Right renal cortex interstitium (tissue), 3 donors: ENCODE data around the gene RAE1. TPM values are rescaled to one million over a fixed set of nuclear protein-coding genes. Genes with fewer than 3 reads are reported as not detected.
A peak's percentile ranks its signal among the peaks of the same experiment; 100 is the strongest.

Experiments
- DNase-seq, 3 donors: peaks; one replicate each; pipeline ENCODE4 v3.0.0-alpha.2; 2013; ENCODE audit warnings: low read depth in 3 of 3, low spot score in 2 of 3
- polyA plus RNA-seq, 3 donors: library from polyadenylated mRNA; unstranded; fragments of 120-200 nt; gene quantifications; one replicate each; pipeline ENCODE4 v1.2.1, GENCODE V29; 2013; ENCODE audit not compliant: insufficient read length in 3 of 3

The RAE1 gene
- polyA plus RNA-seq = 10 to 100 TPM; 61.2 to 67.6 (median 64.5) TPM

DNA sequence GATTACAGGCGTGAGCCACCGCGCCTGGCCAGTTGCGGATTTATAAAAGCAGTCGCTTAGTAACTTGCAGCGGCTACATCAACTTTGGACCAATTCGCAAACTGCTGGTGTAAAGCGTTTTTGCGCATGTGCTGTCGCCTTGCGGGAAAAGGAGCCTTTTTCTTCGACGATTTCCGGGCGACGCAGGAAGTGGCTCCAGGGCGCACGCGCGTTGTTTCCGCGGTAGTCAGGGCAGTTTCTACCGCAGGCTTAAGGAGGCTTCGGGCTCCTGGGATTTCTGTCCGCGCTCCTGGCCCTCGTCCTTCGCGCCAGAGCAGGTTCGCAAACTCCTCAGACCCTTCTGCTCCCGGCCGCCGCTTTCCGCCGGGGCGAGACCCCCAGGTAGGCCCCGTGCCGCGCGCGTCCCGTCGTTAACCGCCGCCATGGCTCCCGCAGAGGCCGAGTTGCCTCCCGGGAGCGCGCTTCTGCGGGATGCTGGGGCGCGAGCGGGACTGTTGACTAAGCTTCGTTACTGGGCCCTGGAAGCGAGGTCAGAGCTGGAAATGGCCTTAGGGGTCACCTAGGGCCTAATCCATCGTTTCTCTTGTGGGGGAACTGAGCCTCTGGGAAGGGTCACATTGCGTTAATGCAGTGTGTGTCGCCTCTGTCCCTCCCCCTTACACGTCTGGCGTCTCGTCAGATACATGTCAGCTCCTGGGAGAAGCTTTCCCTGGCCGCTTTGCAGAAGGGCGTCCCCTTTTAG, at the start of gene RAE1:
RAE1 (plus strand) TSS at position 214 of the 742 bp plus-strand sequence. CDS start 2,784 bp downstream, outside the sequence.
- DNase-seq = peak; percentile 85 to 89 (median 87)

DNA sequence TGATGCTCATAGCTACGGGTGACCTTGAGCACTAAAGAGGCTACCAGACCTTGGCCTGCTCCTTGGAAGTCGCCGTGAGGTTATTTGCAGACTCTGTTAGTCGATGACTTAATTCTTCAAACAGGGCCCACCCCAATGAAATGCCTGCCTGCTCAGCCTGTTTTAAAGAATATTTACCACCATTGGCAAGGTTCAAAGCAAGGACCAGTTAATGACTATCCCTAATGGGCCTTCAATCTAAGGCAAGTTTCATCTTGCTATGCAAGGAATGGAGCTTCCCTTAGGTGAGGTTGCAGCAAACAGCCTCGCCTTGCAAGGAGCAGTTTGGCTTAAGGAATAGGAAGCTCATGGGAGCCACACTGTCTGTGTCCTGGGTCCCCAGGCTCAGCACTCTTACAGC, 44.3 kb upstream of the RAE1 start:
- DNase-seq = no peak

- DNase-seq = no peak
These were observed 42.4 kb upstream of the RAE1 start for GRCh38 chr20:57308451-57309271.

GRCh38 chr20:57309544-57310115, 41.4 kb upstream of the RAE1 start:
- no peak for DNase-seq

DNA sequence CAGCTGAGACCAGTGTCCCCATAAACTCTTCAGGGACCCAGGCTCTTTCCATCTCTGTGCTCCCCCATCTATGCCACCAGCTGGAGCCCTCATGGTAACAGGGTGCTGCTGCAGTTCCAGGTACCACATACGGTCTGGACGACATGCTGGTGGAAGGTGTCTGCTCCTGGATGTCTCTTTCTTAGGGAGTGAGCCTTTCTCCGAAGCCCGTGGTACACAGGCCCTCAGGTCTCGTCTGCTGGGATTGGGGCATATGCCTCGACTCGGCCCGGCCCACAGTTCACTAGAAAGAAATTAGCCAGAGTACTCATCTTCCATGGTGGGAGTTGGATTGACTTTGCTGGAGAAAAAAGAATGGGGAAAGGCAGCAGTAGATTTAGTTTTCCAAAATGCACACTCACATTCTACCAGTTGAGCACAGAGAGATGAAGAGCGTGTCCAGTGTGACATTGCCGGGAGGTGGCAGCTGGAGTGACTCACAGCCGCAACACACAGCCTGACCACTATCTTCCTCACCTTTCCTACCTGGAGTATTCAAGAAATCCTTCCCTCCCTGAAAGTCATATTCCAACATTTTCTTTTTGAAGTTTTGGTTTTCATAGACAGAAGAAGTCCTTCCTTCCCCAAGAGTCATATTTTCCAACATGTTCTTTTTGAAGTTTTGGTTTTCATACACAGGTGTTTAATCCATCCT, 40.1 kb upstream of the RAE1 start:
- no peak for DNase-seq

DNA sequence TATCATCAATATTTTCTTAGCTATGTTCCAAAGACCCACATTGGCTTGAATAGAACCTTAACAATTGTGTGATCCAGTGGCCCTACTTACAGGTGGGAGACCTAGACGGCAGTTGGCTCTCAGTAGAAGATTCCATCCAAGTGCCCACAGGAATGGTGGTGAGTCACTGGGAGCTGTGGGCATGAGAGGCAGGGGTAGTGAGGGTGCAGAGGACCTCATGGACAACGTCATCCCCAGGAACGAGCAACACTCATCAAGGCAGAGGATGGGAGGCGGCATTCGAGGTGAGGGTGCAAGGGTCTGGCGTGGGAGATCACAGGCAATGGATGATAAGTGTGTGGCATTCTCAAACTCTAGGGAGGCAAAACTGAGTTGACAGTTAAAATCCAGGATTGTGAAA, 38.9 kb upstream of the RAE1 start:
- no peak for DNase-seq

GRCh38 chr20:57313230-57313629, 37.8 kb upstream of the RAE1 start:
- DNase-seq = no peak

DNA sequence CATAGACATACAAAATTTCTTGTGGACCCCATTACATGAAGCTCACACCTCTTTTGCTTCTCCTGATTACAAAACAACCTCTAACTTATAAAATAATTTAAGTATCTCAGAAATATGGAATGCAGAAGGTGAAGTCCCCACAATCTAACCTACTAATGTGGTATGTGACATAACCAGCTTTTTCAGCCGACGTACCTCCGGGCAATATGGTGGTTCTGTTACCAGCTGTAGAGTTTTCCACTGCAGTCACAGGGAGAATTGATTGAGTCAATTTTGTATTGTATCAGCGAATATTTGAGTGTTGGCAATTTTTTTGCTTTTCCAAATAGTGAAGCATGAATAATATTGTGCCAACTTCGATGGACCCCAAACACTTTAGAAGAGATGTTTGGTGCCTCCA, 37.1 kb upstream of the RAE1 start:
- DNase-seq = no peak

DNA sequence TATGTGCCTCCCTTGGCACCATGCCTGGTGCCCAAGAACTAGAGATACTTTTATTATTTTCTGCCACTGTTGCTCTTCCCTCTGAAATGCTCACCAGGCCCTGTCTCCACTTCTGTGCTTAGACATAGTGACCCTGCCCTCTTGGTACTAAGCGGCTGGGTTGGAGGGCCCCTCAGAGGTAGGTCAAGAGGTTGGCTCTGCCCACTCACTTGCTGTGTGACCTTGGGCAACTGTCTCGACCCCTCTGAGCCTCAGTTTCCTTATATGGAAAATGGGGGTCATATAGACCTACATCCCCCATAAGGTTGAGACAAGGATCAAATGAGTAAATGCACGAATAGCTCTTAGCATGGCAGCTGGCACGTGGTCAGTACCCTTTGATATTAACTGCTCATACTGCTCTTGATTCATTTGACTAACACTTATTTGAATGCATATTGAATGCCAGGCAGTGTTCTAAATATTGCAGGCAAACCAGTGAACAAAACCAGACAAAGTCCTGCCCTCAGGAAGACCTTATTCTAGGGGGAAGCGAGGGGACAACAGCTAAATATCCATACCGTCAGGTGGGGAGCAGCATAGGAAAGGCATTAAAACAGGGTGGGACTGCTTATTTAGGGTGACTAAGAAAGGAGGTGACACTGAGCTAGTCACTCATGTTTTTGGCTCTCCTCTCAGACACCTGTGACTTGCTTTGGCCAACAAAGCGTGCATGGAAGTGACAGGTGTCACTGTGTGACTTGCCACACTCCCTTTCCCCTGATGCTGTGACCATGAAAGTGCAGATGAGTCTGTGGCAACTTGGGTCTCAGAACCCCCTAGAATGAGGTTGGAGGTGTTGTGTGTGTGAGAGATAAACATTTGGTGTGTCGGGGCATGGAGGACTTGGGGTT, 35.7 kb upstream of the RAE1 start:
- DNase-seq = no peak

- no peak for DNase-seq
These were observed 35.0 kb upstream of the RAE1 start for GRCh38 chr20:57315976-57316480.

- DNase-seq = no peak
These were observed 34.3 kb upstream of the RAE1 start for GRCh38 chr20:57316795-57317201.

GRCh38 chr20:57317316-57317788, 33.7 kb upstream of the RAE1 start:
- DNase-seq = no peak

DNA sequence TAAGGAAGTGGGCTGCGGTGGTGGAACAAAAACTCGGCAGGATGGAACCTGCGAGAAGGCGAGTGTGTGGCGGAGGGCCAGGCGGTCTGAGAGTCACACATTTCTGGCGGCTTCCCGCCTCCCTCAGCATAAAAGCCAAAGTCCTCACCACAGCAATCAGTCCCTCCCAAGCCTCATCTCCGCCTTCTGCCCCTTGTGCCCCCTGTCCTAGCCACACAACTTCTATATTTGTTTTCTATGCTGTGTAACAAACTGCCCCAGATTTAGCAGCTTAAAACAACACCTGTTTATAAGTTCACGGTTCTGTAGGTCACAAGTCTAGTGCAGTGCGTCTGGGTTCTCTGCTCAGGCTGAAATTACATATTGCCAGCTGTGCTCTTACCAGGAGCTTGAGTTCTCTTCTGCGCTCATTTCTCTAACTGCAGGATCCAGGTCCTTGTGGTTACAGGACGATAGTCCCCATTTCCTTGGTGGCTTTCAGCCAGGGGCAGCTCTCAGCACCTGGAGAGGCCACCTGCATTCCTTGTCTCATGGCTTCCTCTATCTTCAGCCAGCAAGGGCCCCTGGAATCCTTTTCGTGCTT, 33.2 kb upstream of the RAE1 start:
- DNase-seq = no peak

- no peak for DNase-seq
These were observed 31.5 kb upstream of the RAE1 start for GRCh38 chr20:57319584-57319983.

DNA sequence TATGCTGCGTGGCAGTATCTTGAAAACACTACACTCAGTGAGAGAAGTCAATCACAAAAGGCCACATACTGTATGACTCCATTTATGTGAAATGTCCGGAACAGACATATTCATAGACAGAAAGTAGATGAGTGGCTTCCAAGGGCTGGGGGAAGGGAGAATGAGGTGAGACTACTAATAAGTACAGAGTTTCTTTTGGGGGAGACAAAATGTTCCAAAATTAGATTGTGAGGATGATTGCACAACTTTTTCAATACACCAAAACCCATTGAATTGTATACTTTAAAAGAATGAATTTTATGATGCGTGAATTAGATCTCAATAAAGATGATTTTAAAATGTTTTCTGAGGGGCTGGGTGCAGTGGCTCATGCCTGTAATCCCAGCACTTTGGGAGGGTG, 30.7 kb upstream of the RAE1 start:
- no peak for DNase-seq

GRCh38 chr20:57321142-57321541, 29.9 kb upstream of the RAE1 start:
- DNase-seq = no peak

DNA sequence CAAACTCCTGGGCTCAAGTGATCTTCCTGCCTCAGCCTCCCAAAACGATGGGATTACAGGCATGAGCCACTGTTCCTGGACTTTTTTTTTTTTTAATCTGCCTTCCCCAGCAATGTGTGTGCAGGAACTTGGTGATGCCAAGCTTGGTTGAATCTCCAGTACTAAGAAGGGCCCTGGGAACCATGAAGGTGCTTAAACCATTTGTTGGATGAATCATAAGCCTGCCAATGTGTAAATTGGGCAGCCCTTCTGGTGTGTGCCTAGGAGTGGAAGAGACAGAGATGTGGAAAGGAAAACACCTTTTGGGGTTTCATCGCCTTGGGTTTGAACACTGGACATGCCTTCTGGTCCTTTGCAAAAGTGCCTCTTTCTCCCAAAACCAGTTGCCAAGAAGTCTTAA, 28.6 kb upstream of the RAE1 start:
- DNase-seq = no peak

- no peak for DNase-seq
These were observed 28.0 kb upstream of the RAE1 start for GRCh38 chr20:57323034-57323433.

DNA sequence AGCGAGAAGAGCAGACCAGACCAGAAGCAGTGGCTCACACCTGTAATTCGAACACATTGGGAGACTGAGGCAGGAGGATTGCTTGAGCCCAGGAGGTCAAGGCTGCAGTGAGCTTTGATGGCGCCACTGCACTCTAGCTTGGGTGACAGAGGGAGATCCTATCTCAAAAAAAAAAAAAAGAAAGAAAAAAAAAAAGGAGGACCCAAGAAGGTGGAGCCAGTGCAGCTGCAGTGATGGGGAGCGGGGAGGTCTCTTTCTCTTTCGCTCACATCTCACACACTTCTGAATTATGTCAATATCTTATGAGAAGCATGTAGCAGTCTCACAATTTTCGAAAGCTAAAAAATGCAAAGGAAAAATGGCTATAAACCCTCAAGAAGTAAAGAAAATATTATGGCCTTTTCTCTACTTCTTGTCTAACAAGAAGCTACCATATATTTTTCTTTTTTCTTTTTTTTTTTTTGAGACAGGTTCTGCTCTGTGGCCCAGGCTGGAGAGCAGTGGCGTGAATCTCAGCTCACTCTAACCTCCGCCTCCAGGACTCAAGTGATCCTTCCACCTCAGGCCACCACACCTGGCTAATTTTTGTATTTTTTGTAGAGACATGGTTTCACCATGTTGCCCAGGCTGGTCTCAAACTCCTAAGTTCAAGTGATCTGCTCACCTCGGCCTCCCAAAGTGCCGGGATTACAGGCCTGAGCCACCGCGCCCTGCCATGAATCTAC, 25.3 kb upstream of the RAE1 start:
- DNase-seq = no peak
